ENCODE results near the gene NF1. TPM values are rescaled to one million over a fixed set of nuclear protein-coding genes. Genes with fewer than 3 reads are reported as not detected.

The NF1 gene
- total RNA-seq, 1 donor from 2014 or later, result 38.9 TPM

- ATAC-seq (ENCODE audit: poor library complexity), result no peak
- intact Hi-C loops (cut with DNase I), result no loop called here
- DNase-seq, result no peak
Observed at GRCh38 chr17:31386542-31387075, 291.8 kb downstream of the NF1 start.

- intact Hi-C loops (cut with DNase I), result no loop called here
- ATAC-seq (ENCODE audit: poor library complexity) (no peak), DNase-seq (no peak)
Observed at GRCh38 chr17:31387438-31387837, 292.7 kb downstream of the NF1 start.

GRCh38 chr17:31388351-31388750, 293.6 kb downstream of the NF1 start:
- ATAC-seq (ENCODE audit: poor library complexity) (no peak), DNase-seq (no peak)
- intact Hi-C loops (cut with DNase I), result no loop called here

GRCh38 chr17:31388770-31389656, 294.2 kb downstream of the NF1 start:
- DNase-seq, result no peak
- intact Hi-C loops (cut with DNase I), result no loop called here
- peak; percentile 42 for ATAC-seq (ENCODE audit: poor library complexity)

GRCh38 chr17:31389657-31390381, 295.0 kb downstream of the NF1 start:
- ATAC-seq (ENCODE audit: poor library complexity) (no peak), DNase-seq (no peak)
- intact Hi-C loops (cut with DNase I), result no loop called here

- ATAC-seq (ENCODE audit: poor library complexity), result no peak
- no peak for DNase-seq
- intact Hi-C loops (cut with DNase I), result no loop called here
Observed at GRCh38 chr17:31390426-31390747, 295.6 kb downstream of the NF1 start.

GRCh38 chr17:31390748-31391495, 296.1 kb downstream of the NF1 start:
- DNase-seq, result no peak
- intact Hi-C loops (cut with DNase I), result no loop called here
- ATAC-seq (ENCODE audit: poor library complexity), result peak; percentile 27

GRCh38 chr17:31391496-31391949, 296.7 kb downstream of the NF1 start, which contains the start of gene RAB11FIP4:
RAB11FIP4 (plus strand) TSS chr17:31391675; CDS start chr17:31391853, 178 bp downstream.
- no peak for DNase-seq
- peak; percentile 46 for ATAC-seq (ENCODE audit: poor library complexity)
- intact Hi-C loops (cut with DNase I), result no loop called here

GRCh38 chr17:31392002-31392855, 297.5 kb downstream of the NF1 start:
- no peak for DNase-seq
- intact Hi-C loops (cut with DNase I), result no loop called here
- ATAC-seq (ENCODE audit: poor library complexity), result no peak

GRCh38 chr17:31392856-31393748, 298.3 kb downstream of the NF1 start:
- DNase-seq (no peak), ATAC-seq (ENCODE audit: poor library complexity) (no peak)
- intact Hi-C loops (cut with DNase I), result no loop called here

- no peak for DNase-seq
- intact Hi-C loops (cut with DNase I), result no loop called here
- no peak for ATAC-seq (ENCODE audit: poor library complexity)
Observed at GRCh38 chr17:31393749-31394146, 299.0 kb downstream of the NF1 start.

- intact Hi-C loops (cut with DNase I), result no loop called here
- DNase-seq, result peak; percentile 73
- peak; percentile 67 for ATAC-seq (ENCODE audit: poor library complexity)
Observed at GRCh38 chr17:31394544-31394943, 299.8 kb downstream of the NF1 start.

GRCh38 chr17:31397256-31397939, 302.6 kb downstream of the NF1 start:
- intact Hi-C loops (cut with DNase I), result no loop called here
- DNase-seq (no peak), ATAC-seq (ENCODE audit: poor library complexity) (no peak)

- ATAC-seq (ENCODE audit: poor library complexity) (no peak), DNase-seq (no peak)
- intact Hi-C loops (cut with DNase I), result no loop called here
Observed at GRCh38 chr17:31398381-31399311, 303.9 kb downstream of the NF1 start.

- no peak for DNase-seq
- no peak for ATAC-seq (ENCODE audit: poor library complexity)
- intact Hi-C loops (cut with DNase I), result no loop called here
Observed at GRCh38 chr17:31400481-31400950, 305.7 kb downstream of the NF1 start.
